Endothelial cell of umbilical vein (primary cell): ENCODE results near the gene AGK. TPM values are rescaled to one million over a fixed set of nuclear protein-coding genes. Genes with fewer than 3 reads are reported as not detected.

Experiments
- BruUV-seq: library from RNA; stranded (reverse); fragments of 400-500 nt; replicated peaks from 2 replicates; lab custom pipeline; 2021; lab: Mats Ljungman, UMichigan
- CTCF ChIA-PET: fragments of 300-600, 350-600 bp; sonication (Branson Sonifier 250); formaldehyde crosslinking; loops from one replicate; lab custom pipeline; 2021; ENCODE audit warnings: antibody characterized with exemption, inconsistent platforms; lab: Charles Lee
- POLR2A ChIA-PET: fragments of 300-600, 350-600 bp; sonication (Branson Sonifier 250); formaldehyde crosslinking; loops from one replicate; lab custom pipeline; 2021; ENCODE audit warnings: antibody characterized with exemption, inconsistent platforms; lab: Charles Lee
- DNase-seq: peaks from one replicate; pipeline ENCODE4 v3.0.0-alpha.2; 2011; ENCODE audit warnings: low read depth, low spot score
- FAIRE-seq: peaks from 2 replicates; lab custom pipeline; 2011; peaks lifted over from hg19 to GRCh38; lab: Jason Lieb, UNC
- H2AFZ ChIP-seq: 2 replicates; pipeline ENCODE4 v1.6.0; 2012; ENCODE audit warnings: low read depth, low read length, control low read depth, inconsistent platforms
- H3K27ac ChIP-seq: 2 replicates; pipeline ENCODE4 v1.5.1; 2011; ENCODE audit warnings: low read depth, mild to moderate bottlenecking, control low read depth, low read length, moderate library complexity; ENCODE audit not compliant: insufficient read depth
- H3K27me3 ChIP-seq, 2 experiments: 2 replicates each; pipeline versions ENCODE4 v1.6.0 to v1.6.1; 2011; ENCODE audit warnings: low read length in 2 of 2, mixed read lengths in 1 of 2; ENCODE audit not compliant: control insufficient read depth in 2 of 2, insufficient read depth in 2 of 2
- H3K36me3 ChIP-seq, 2 experiments: 2 replicates in 1 of 2; 3 replicates in 1 of 2; pipeline ENCODE4 v1.5.1; 2011; ENCODE audit warnings: low read length in 2 of 2, mild to moderate bottlenecking in 1 of 2, moderate library complexity in 1 of 2; ENCODE audit not compliant: control insufficient read depth in 2 of 2, insufficient read depth in 2 of 2; ENCODE audit errors: extremely low read depth in 1 of 2
- H3K4me1 ChIP-seq: 3 replicates; pipeline ENCODE4 v1.5.1; 2011; ENCODE audit warnings: mild to moderate bottlenecking, low read length; ENCODE audit not compliant: control insufficient read depth, insufficient read depth; ENCODE audit errors: extremely low read depth
- H3K4me2 ChIP-seq: 2 replicates; pipeline ENCODE4 v1.6.1; 2011; ENCODE audit warnings: low read length, control low read depth, mixed read lengths; ENCODE audit not compliant: insufficient read depth
- H3K4me3 ChIP-seq, 3 experiments: fragments of 200-600 bp in 1 of 3; sonication (generic), shearing (Covaris generic) in 1 of 3; replicated peaks in 1 of 3; 2 replicates each; pipeline ENCODE4 v1.5.1; 2011 to 2016; ENCODE audit warnings: control low read depth in 3 of 3, low read length in 3 of 3, mild to moderate bottlenecking in 2 of 3, inconsistent platforms in 1 of 3, low read depth in 1 of 3, moderate library complexity in 1 of 3; ENCODE audit not compliant: insufficient read depth in 1 of 3
- H3K79me2 ChIP-seq: 2 replicates; pipeline ENCODE4 v1.6.0; 2012; ENCODE audit warnings: low read length, inconsistent platforms; ENCODE audit not compliant: control insufficient read depth, insufficient read depth
- H3K9ac ChIP-seq: replicated peaks from 2 replicates; pipeline ENCODE3; 2011; ENCODE audit warnings: low read length, control low read depth; ENCODE audit not compliant: insufficient read depth; ENCODE audit errors: extremely low read depth
- H3K9me1 ChIP-seq: replicated peaks from 3 replicates; pipeline ENCODE4 v1.6.0; 2011; ENCODE audit warnings: mild to moderate bottlenecking, low read length; ENCODE audit not compliant: control insufficient read depth, insufficient read depth; ENCODE audit errors: extremely low read depth
- H3K9me3 ChIP-seq: replicated peaks from 2 replicates; pipeline ENCODE4 v1.5.1; 2012; ENCODE audit warnings: low read length, inconsistent platforms; ENCODE audit not compliant: control insufficient read depth, insufficient read depth
- H4K20me1 ChIP-seq: replicated peaks from 2 replicates; pipeline ENCODE3; 2011; ENCODE audit warnings: mild to moderate bottlenecking, low read length; ENCODE audit not compliant: control insufficient read depth, insufficient read depth; ENCODE audit errors: extremely low read depth
- CTCF ChIP-seq, 2 donors: IDR thresholded peaks; 1 replicate in 1 of 2; 2 replicates in 1 of 2; pipeline ENCODE4 v1.5.1; 2011; ENCODE audit warnings: low read length in 2 of 2, mild to moderate bottlenecking in 2 of 2, moderate library complexity in 2 of 2, control low read depth in 1 of 2, inconsistent platforms in 1 of 2, low read depth in 1 of 2; ENCODE audit not compliant: insufficient read depth in 1 of 2; ENCODE audit errors: extremely low read depth in 1 of 2
- EZH2 ChIP-seq: IDR thresholded peaks from 2 replicates; pipeline ENCODE4 v1.6.1; 2012; ENCODE audit warnings: borderline replicate concordance, low read depth, mild to moderate bottlenecking, moderate library complexity, low read length, inconsistent platforms; ENCODE audit not compliant: severe bottlenecking
- FOS ChIP-seq: IDR thresholded peaks from 2 replicates; pipeline ENCODE4 v1.6.1; 2011; ENCODE audit warnings: mild to moderate bottlenecking, low read length, moderate library complexity, borderline replicate concordance; ENCODE audit not compliant: insufficient read depth
- GATA2 ChIP-seq: IDR thresholded peaks from 2 replicates; pipeline ENCODE4 v1.7.0; 2011; ENCODE audit warnings: low read depth, mild to moderate bottlenecking, moderate library complexity, mixed read lengths, low read length; ENCODE audit not compliant: insufficient read length, insufficient read depth
- JUN ChIP-seq: IDR thresholded peaks from 2 replicates; pipeline ENCODE4 v1.6.1; 2011; ENCODE audit warnings: borderline replicate concordance, low read depth; ENCODE audit not compliant: insufficient read length, insufficient read depth
- MAX ChIP-seq: IDR thresholded peaks from 2 replicates; pipeline ENCODE4 v1.6.1; 2011; ENCODE audit not compliant: insufficient read depth, insufficient read length
- MYC ChIP-seq: IDR thresholded peaks from one replicate; pipeline ENCODE4 v1.6.1; 2011; ENCODE audit warnings: mild to moderate bottlenecking, low read depth, low read length
- POLR2A ChIP-seq: IDR thresholded peaks from 2 replicates; pipeline ENCODE4 v1.6.1; 2012; ENCODE audit warnings: low read depth, mild to moderate bottlenecking, control low read depth, low read length
- POLR2AphosphoS5 ChIP-seq: IDR thresholded peaks from 2 replicates; pipeline ENCODE4 v1.6.1; 2012; ENCODE audit warnings: low read depth, mild to moderate bottlenecking, control low read depth, low read length, moderate library complexity; ENCODE audit not compliant: insufficient read depth
- dilution Hi-C: fragments of 300-500 bp; cut with MboI; formaldehyde crosslinking; loops from one replicate; pipeline ENCODE4 v1.15.0; 2019; ENCODE audit warnings: low sequenced_read_pairs; ENCODE audit not compliant: extremely low pct_ligation_motif_present
- intact Hi-C: fragments of 100-400 bp; cut with micrococcal nuclease; formaldehyde crosslinking; loops from one replicate; pipeline ENCODE4 v1.10.0; 2022
- polyA plus RNA-seq, 4 experiments: library from polyadenylated mRNA; depleted of rRNA in 3 of 4; stranded (reverse) in 3 of 4; unstranded in 1 of 4; fragments of >200 nt; gene quantifications; 2 replicates each; pipeline versions ENCODE4 v1.2.1 to v1.2.3, GENCODE V29; 2011 to 2012; ENCODE audit warnings: missing spikeins in 1 of 4
- total RNA-seq: library from RNA; stranded (reverse); gene quantifications from 2 replicates; pipeline ENCODE4 v1.2.3, GENCODE V29; 2021

The AGK gene
- total and polyA plus RNA-seq, 2 donors (not counting 3 experiments of a cell fraction or from before 2014, with no cell fraction given) = 23.6 to 34.3 TPM

GRCh38 chr7:141666071-141666470 lies 114.9 kb downstream of the AGK start:
- Histone ChIP-seq H2AFZ (no peak overlapping the region), H3K79me2 (no peaks in the 10 kb centered on the region), H4K20me1 (no peaks in the 10 kb centered on the region), H3K27me3 (no peaks in the 10 kb centered on the region), H3K4me1 (peaks cover 18% of the 10 kb centered on the region), H3K9ac (no peak overlapping the region), H3K4me3 (no peak overlapping the region), H3K9me1 (no peaks in the 10 kb centered on the region), H3K27ac (no peak overlapping the region), H3K36me3 (peaks cover 11 to 25% of the 10 kb centered on the region in 2 experiments), H3K4me2 (no peak overlapping the region), H3K9me3 (no peaks in the 10 kb centered on the region)
- FAIRE-seq = no peak
- CTCF ChIA-PET = interaction anchor here (2.7 kb wide), 1 partner anchor 11 kb away, joined by 18 read pairs; no protein-coding TSS in a partner anchor
- POLR2A ChIA-PET = no interaction called here
- no peak for TF ChIP-seq MAX
- TF ChIP-seq EZH2 = no peak
- TF ChIP-seq MYC = no peak
- no peak for TF ChIP-seq FOS
- TF ChIP-seq POLR2AphosphoS5 = no peak
- TF ChIP-seq GATA2 = no peak
- TF ChIP-seq POLR2A = no peak
- TF ChIP-seq CTCF (IDR thresholded peaks at IDR 0.05; ENCODE audit: extremely low read depth in 1 of 2, insufficient read depth in 1 of 2, low read depth in 1 of 2, low read length in 2 of 2) = no peak
- no peak for TF ChIP-seq JUN
- intact Hi-C loops (no loop called here), dilution Hi-C loops (no loop called here)
- DNase-seq = no peak
- BruUV-seq = no TSS peak
